GM21528 (cell line): ENCODE results near the gene SFTA2.

Experiments used
- ATAC-seq: cut with Tn5 transposase; IDR thresholded peaks from one replicate; pipeline ENCODE4 v1.9.1; 2021; ENCODE audit warnings: mild to moderate bottlenecking, moderate library complexity; ENCODE audit not compliant: unreplicated experiment, low FRiP score

Gene SFTA2

DNA sequence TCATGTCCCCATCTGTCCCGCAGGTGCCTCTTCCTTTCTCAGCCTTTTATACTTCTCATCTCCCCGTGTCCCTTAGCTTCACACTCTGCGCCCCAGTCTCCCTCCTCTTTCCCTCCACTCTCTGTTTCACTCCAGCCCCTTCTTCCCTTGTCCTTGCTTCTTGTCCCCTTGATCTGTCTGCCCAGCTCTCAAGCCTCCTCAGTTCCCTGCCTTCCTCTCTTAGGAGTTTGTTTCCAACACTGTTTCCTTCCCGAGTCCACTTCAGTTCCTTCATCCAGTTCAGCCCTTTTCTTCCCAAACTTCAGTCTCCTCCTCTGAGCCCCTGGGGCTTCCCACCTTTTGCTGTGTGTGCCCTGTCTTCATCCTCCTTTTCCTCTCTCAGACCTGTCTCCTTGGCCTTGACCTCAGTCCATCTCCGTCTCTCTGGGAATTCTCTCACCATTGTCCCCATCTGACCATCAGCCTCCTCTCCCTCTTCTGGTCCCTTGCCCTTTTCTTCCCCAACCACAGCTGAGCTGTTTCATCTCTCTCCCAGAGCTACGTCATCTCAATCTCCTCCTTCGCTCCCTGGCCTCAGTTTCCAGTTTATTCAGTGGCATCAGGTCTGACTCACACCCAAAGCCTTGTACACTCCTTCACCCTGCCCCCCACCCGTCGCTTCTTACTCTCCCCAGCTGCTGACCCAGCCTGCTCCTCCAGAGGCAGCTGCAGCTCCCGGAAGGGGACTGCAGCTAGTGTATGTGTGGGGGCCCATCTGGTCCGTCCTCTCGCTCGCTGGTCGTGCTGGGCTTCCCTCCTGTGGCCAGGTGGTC lies 50.4 kb downstream of the SFTA2 start:
- ATAC-seq = no peak
